HG03378 (cell line): ENCODE measurements around the gene GMIP.
"Not testable (repeated sequence)": the region's sequence is repeated elsewhere in the genome, so short reads cannot be mapped to it uniquely, and the experiment has no call there.

Experiments
- ATAC-seq: cut with Tn5 transposase; IDR thresholded peaks from one replicate; pipeline ENCODE4 v1.9.1; 2021; ENCODE audit warnings: mild to moderate bottlenecking, moderate library complexity; ENCODE audit not compliant: unreplicated experiment

GMIP gene

GRCh38 chr19:19613506-19613905, 30.0 kb downstream of the GMIP start:
- ATAC-seq, result no peak

- no peak for ATAC-seq
Measured at GRCh38 chr19:19610376-19611202, 32.9 kb downstream of the GMIP start.

GRCh38 chr19:19606686-19607085, 36.8 kb downstream of the GMIP start:
- not testable (repeated sequence) for ATAC-seq

GRCh38 chr19:19606021-19606420, 37.4 kb downstream of the GMIP start:
- ATAC-seq, result no peak

GRCh38 chr19:19602713-19603324, 40.6 kb downstream of the GMIP start:
- ATAC-seq, result no peak

GRCh38 chr19:19602136-19602712, 41.2 kb downstream of the GMIP start:
- ATAC-seq, result no peak

GRCh38 chr19:19600793-19601330, 42.6 kb downstream of the GMIP start:
- no peak for ATAC-seq

GRCh38 chr19:19598728-19599451, 44.6 kb downstream of the GMIP start:
- ATAC-seq, result not testable (repeated sequence)

- peak; percentile 72 for ATAC-seq
Measured at GRCh38 chr19:19597809-19598306, 45.6 kb downstream of the GMIP start.

- no peak for ATAC-seq
Measured at GRCh38 chr19:19595171-19595701, 48.2 kb downstream of the GMIP start.

- ATAC-seq, result no peak
Measured at GRCh38 chr19:19594381-19594780, 49.1 kb downstream of the GMIP start.

GRCh38 chr19:19592690-19593089, 50.8 kb downstream of the GMIP start:
- no peak for ATAC-seq

- peak; percentile 60 for ATAC-seq
Measured at GRCh38 chr19:19591133-19591825, 52.2 kb downstream of the GMIP start.

- ATAC-seq, result no peak
Measured at GRCh38 chr19:19588546-19588945, 54.9 kb downstream of the GMIP start.

- ATAC-seq, result no peak
Measured at GRCh38 chr19:19587771-19588170, 55.7 kb downstream of the GMIP start.

- ATAC-seq, result no peak
Measured at GRCh38 chr19:19584356-19584755, 59.1 kb downstream of the GMIP start.

- ATAC-seq, result no peak
Measured at GRCh38 chr19:19582471-19582870, 61.0 kb downstream of the GMIP start.

- no peak for ATAC-seq
Measured at GRCh38 chr19:19581391-19581790, 62.1 kb downstream of the GMIP start.

GRCh38 chr19:19580418-19580817, 63.0 kb downstream of the GMIP start:
- no peak for ATAC-seq
